ENCODE data around the gene RHD.
"Not testable (repeated sequence)": the region's sequence is repeated elsewhere in the genome, so short reads cannot be mapped to it uniquely, and the experiment has no call there.

RHD gene

GRCh38 chr1:25255706-25256577 lies 16.4 kb upstream of the RHD start:
- in situ Hi-C loops (cut with MboI; ENCODE audit: low sequenced_read_pairs): no loop called here

- in situ Hi-C loops (cut with MboI; ENCODE audit: low sequenced_read_pairs): no loop called here
Observed at GRCh38 chr1:25256578-25256965, 15.7 kb upstream of the RHD start.

GRCh38 chr1:25257196-25257595 lies 15.1 kb upstream of the RHD start:
- in situ Hi-C loops (cut with MboI; ENCODE audit: low sequenced_read_pairs): no loop called here

- in situ Hi-C loops (cut with MboI; ENCODE audit: low sequenced_read_pairs): not testable (repeated sequence)
Observed at GRCh38 chr1:25259813-25260212, 12.5 kb upstream of the RHD start.

GRCh38 chr1:25260336-25260735 lies 12.0 kb upstream of the RHD start:
- in situ Hi-C loops (cut with MboI; ENCODE audit: low sequenced_read_pairs): not testable (repeated sequence)

GRCh38 chr1:25266554-25267287 lies 5.6 kb upstream of the RHD start:
- in situ Hi-C loops (cut with MboI; ENCODE audit: low sequenced_read_pairs): not testable (repeated sequence)

- in situ Hi-C loops (cut with MboI; ENCODE audit: low sequenced_read_pairs): not testable (repeated sequence)
Observed at GRCh38 chr1:25267288-25268142, 4.8 kb upstream of the RHD start.

- in situ Hi-C loops (cut with MboI; ENCODE audit: low sequenced_read_pairs): not testable (repeated sequence)
Observed at GRCh38 chr1:25268143-25268760, 4.1 kb upstream of the RHD start.

GRCh38 chr1:25275648-25276047 lies 3.3 kb downstream of the RHD start:
- in situ Hi-C loops (cut with MboI; ENCODE audit: low sequenced_read_pairs): not testable (repeated sequence)

- in situ Hi-C loops (cut with MboI; ENCODE audit: low sequenced_read_pairs): not testable (repeated sequence)
Observed at GRCh38 chr1:25277295-25277694, 5.0 kb downstream of the RHD start.

GRCh38 chr1:25278358-25278757 lies 6.0 kb downstream of the RHD start:
- in situ Hi-C loops (cut with MboI; ENCODE audit: low sequenced_read_pairs): not testable (repeated sequence)

- in situ Hi-C loops (cut with MboI; ENCODE audit: low sequenced_read_pairs): not testable (repeated sequence)
Observed at GRCh38 chr1:25278790-25279189, 6.5 kb downstream of the RHD start.

GRCh38 chr1:25279693-25280111 lies 7.4 kb downstream of the RHD start:
- in situ Hi-C loops (cut with MboI; ENCODE audit: low sequenced_read_pairs): not testable (repeated sequence)

GRCh38 chr1:25285862-25286261 lies 13.6 kb downstream of the RHD start:
- in situ Hi-C loops (cut with MboI; ENCODE audit: low sequenced_read_pairs): not testable (repeated sequence)

- in situ Hi-C loops (cut with MboI; ENCODE audit: low sequenced_read_pairs): not testable (repeated sequence)
Observed at GRCh38 chr1:25287164-25287563, 14.9 kb downstream of the RHD start.

GRCh38 chr1:25288573-25289101 lies 16.3 kb downstream of the RHD start:
- in situ Hi-C loops (cut with MboI; ENCODE audit: low sequenced_read_pairs): not testable (repeated sequence)

GRCh38 chr1:25290043-25290442 lies 17.7 kb downstream of the RHD start:
- in situ Hi-C loops (cut with MboI; ENCODE audit: low sequenced_read_pairs): not testable (repeated sequence)

GRCh38 chr1:25293426-25293825 lies 21.1 kb downstream of the RHD start:
- in situ Hi-C loops (cut with MboI; ENCODE audit: low sequenced_read_pairs): not testable (repeated sequence)

GRCh38 chr1:25294889-25295826 lies 22.8 kb downstream of the RHD start:
- in situ Hi-C loops (cut with MboI; ENCODE audit: low sequenced_read_pairs): not testable (repeated sequence)

Data from HL-60/S4 treated with retinoic acid at 250 ng/mL for 4 days and 3 days (cell line).